NCI-H128 (cell line): ENCODE data around the gene TARS2.

Experiments used
- DNase-seq: peaks from one replicate; lab custom pipeline; 2025; ENCODE audit not compliant: unreplicated experiment; lab: John Stamatoyannopoulos, UW

Gene TARS2

DNA sequence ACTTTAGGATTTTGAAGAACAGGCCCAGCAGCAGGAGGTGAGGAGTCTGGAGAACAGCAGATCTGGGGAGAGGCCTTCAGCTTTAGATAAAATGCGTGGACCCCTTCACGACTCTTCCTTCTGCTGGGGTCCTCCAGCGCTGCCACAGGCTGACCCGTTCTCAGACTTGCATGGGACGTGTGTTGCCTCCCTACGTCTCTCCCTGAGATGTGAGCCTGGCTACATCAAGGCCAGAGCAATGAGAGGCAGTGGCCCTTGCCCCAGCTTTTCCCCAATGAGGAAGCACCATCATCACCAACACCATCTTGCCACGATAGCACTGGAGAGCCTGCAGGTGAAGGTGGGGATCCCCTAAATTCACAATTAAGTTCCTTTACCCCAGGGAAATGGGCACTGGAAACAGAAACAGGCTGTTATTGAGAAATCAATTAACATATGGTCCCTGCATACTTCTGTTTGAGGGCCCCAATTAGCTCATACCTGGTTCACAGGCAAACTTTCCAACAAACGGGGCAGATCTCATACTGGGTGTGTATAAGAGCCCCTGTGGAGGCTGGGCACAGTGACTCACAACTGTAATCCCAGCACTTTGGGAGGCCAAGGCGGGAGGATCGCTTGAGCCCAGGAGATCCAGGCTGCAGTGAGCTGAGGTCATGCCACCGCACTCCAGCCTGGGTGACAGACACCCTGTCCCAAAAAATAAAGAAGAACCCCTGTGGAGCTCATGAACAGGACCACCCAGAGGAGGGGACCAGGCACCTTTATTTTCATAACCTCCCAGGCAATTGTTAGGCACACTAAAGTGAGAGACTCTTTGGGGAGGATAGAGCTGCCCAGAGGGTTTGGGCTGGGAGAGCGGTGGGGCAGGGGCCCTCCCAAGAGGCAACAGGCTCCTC lies 49.9 kb downstream of the TARS2 start:
- no peak for DNase-seq

DNA sequence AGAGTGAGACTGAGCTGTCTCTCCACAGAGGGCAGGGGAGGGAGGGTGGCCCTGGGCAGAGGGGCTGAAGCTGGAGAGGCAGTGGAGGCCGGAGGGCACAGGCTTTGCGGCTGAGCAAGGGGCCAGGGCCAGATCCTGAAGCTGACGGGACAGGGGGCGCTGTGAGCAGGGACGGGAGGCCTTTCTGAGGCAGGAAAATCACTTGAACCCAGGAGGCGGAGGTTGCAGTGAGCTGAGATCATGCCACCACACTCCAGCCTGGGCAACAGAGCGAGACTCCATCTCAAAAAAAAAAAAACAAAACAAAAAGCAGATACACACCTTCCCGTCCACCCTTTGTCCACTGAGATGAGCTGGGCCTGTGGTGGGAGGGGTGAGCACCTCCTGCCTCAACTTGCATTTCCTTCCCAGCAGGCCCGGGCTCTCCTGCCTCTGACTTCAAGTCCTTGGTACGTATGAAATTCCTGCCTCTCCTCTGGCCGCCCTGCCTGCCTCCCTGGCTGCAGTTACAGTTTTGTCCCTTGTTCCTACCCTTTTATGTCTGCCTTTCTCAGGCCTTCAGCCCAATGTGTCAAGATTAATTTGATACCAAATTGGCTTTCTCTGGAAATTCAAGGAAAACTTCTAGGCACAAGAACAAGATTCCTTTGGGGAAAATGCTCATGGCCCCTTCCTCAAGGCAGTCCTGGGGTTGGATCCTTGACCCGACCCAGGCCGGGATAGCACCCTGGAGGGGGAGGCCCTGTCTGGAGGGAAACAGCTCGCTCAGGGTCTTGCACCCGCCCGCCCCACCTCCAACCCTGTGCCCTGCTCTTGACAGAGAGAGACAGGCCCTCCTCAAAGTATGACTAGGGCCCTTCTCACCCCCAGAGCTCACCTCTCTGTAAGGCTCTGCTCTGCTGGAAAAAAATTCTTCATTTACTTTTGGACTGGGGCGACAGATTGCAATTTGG lies 50.8 kb downstream of the TARS2 start:
- DNase-seq = no peak

DNA sequence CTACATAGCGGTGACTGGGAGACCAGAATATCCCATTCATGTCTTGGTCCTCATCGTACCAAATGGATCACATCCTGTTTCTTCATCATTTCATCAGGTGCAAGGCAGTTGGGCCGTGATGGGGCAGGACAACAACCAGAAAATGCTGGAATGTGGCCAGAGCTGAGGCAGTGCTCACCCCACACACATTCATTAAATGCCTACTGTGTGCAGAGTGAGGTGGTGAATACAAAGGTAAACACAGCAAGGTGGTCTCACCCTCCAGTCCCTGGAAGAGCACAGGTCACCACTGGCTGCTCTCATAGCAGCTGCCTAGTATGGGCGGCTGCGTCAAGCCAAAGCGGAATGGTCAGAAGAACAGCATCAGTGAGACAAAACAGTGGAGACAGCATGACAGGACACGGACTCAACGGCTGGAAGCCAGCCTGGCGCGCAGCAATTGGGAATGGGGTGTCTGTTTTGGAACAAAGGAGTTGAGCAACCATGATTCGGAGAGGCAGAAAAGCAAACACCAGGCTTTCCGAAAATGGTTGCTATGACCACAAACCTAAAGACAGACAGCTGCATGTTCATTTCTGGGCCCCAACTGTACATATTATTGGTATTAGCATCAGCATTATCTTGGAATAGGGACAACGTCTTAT lies 56.4 kb downstream of the TARS2 start:
- no peak for DNase-seq

DNA sequence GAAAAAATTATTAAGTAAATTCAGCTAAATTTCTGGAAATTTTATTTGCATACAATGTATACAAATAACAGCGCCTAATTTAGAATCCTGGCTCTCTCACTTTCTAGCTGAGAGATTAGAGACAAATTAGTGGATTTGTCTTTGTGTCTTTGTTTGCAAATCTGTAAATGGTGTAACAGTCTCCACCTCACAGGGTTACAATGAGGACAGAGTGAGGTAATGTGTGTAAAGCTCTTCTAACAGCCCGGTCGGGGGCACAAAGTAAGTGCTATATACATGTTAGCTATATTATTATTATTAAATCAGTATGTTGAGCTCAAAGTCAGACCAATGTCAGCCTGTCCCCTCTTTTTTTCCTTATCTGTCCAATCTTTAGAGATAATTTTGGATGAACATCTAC lies 57.0 kb downstream of the TARS2 start:
- DNase-seq = no peak

DNA sequence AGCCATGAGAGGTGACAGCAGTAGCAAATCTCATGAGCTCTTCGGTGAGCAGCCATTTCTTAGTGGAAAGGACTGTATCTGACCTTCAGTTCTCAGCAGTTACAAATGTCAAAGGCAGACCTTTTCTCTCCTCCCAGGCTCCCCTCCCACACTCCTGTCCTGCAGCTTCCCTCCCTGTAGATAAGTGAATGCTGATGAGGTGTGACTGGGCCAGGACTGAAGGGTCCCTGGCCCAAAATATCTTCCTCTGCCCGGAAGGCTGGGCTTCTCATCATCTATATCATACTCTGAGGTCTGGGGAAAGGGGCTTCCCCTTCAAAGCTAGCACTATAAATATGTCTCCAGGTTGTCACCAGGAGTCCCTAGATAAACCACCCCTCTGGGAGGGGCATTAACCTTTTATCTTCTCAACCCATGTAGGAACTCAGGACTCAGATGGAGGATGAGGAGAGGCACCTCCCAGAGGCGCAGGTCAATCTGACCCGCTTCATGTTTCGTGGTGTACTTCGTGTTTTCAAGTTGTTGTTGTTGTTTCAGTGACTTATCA lies 58.3 kb downstream of the TARS2 start:
- DNase-seq = no peak

- DNase-seq = no peak
These were observed 59.2 kb downstream of the TARS2 start for GRCh38 chr1:150546294-150546937.

GRCh38 chr1:150548324-150548631 lies 61.1 kb downstream of the TARS2 start:
- no peak for DNase-seq

DNA sequence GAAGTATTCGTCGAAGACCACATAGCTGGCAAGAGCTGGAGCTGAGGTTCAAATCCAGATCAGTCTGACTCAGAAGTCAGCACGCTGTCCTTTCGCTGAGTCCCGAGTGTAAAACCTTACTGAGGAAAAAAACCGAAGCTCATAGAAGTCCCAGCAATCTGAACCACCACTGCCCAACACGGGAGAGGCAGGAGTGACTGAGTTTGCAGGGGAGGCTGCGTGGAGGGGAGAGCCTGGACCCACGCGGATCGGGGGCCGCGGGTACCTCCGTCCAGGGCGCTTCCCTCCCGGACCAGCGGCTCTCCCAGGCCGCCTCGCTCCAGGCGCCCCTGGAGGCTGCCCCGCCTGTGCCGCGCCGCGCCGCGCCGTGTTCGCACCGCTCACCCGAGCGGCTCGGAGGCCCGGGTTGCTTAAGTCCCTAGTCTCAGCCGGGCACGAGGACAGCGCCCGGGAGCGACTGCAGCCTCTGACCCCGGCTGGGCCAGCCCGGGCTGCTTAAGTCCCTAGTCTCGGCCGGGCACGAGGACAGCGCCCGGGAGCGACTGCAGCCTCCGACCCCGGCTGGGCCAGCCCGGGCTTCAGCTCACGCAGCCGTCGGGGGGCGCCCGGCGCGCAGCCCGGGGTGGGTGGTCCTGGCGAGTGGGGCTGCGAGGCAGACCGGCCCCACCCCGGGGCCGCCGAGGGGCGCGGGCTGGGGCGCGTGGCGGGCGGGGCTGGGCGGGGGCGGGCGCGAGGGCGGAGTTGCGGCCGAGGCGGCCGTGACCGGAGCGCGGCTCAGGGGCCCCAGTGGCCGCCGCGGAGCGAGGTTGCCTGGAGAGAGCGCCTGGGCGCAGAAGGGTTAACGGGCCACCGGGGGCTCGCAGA lies 61.6 kb downstream of the TARS2 start, which contains the start of gene ADAMTSL4:
Gene ADAMTSL4, plus strand, starts transcription at position 777 of the 864 bp plus-strand sequence. CDS start 2,881 bp downstream, outside the sequence.
- no peak for DNase-seq

DNA sequence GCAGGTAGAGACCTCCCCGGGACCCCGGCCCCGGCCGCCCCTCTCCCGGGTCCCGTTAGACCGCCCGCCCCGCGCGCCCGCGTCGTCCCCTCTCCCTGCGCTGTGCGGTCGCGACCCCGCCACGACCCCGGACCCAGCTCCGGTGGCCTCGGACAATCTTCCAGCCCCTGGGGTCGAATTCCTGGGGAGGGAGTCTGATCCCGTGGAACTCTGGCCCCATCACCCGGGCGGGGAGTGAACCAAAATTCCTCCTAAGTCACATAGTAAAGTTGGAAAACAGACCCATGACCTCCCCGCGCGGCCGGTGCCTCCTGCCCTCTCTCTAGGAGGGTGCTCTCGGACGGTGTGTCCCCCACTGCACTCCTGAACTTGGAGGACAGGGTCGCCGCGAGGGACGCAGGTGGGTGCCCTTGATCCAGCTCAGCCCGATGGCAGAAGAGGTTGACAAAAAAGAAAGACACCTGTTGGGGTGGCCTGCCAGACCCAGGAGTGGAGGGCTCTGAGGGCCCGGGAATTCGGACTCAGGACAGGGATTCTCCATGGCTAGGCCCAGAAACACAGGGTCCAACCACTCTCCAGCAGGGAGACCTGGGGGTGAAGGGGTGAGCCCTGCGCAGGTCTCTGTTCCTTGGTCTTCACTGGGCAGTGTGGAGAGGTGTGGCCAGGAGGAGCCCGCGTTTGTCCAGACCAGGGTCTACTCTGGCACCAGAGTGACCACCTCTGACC lies 62.4 kb downstream of the TARS2 start:
- no peak for DNase-seq

- DNase-seq = no peak
These were observed 63.2 kb downstream of the TARS2 start for GRCh38 chr1:150550222-150551050.

GRCh38 chr1:150551051-150551783 lies 64.0 kb downstream of the TARS2 start:
- no peak for DNase-seq

DNA sequence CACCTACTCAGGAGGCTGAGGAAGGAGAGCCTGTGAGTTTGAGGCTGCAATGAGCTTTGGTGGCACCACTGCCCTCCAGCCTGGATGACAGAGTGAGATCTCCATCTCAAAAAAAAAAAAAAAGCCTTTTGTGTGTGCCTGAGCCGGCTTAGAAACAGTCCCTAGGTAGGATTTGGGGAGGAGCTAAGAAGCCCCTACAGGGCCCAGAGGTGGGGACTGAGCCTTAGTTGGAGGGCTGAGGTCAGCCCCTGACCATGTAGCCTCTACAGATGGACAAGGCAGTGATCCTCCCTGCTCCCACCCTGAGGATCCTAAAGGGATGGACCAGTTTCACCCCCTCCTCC lies 64.5 kb downstream of the TARS2 start:
- DNase-seq = no peak

DNA sequence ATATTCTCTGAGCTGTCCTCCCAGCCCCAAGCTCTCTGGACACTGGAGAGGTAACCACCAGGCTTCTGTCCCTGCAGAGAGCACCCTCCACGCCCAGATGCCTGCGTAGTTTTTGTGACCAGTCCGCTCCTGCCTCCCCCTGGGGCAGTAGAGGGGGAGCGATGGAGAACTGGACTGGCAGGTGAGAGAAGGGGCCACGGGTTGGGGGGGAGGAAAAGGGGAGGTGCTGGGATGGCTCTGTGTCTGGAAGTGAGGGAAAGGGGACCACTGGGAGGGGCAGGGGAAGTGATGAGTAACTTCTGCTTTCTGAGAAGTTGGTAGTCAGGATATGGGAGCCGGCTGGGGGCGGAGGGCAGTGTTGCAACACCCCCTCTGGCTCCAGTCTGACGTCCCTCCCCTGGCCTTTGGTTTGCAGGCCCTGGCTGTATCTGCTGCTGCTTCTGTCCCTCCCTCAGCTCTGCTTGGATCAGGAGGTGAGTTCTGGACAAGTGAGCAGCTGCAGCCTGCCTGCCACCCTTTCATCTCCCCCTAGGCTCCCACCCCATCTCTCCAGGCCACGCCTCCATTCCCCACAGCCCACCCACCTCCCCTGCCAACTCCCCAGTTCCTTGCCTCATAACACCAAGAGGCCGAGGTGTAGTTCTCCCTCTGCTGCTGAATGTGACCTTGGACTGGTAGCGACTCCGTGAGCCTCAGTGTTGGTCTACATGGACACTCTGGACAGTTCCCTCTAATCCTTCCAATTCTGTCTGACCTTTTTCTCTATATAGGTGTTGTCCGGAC lies 65.1 kb downstream of the TARS2 start:
- DNase-seq = no peak

DNA sequence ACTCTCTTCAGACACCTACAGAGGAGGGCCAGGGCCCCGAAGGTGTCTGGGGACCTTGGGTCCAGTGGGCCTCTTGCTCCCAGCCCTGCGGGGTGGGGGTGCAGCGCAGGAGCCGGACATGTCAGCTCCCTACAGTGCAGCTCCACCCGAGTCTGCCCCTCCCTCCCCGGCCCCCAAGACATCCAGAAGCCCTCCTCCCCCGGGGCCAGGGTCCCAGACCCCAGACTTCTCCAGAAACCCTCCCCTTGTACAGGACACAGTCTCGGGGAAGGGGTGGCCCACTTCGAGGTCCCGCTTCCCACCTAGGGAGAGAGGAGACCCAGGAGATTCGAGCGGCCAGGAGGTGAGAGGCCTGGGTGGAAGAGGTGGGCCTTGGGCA lies 65.7 kb downstream of the TARS2 start:
- DNase-seq = no peak

- DNase-seq = no peak
These were observed 66.3 kb downstream of the TARS2 start for GRCh38 chr1:150553392-150554085.

DNA sequence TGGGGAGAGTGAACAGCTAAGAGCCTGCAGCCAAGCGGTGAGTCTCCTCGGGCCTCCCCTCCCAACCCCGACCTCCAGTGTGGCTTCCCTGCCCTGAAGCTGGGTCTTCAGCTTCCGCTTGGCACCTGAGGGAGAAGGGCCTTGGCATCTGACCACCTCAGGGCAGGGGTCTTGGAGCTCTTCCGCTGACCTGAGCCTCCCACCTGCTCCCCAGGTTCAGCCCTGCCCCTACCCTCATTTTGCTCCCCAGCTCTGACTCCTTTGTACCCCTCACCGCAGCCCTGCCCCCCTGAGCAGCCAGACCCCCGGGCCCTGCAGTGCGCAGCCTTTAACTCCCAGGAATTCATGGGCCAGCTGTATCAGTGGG lies 66.8 kb downstream of the TARS2 start:
- DNase-seq = no peak
